ENCODE measurements around the gene EAPP.

- TF ChIP-seq POLR2AphosphoS5 (IDR thresholded peaks at IDR 0.05; ENCODE audit: low read depth, low read length): no peak
- no peak for TF ChIP-seq POLR2A (IDR thresholded peaks at IDR 0.05; ENCODE audit: low read depth, low read length)
- no peak for TF ChIP-seq TAF1 (IDR thresholded peaks at IDR 0.05; ENCODE audit: borderline replicate concordance, low read depth, low read length)
Observed at GRCh38 chr14:34498684-34499412, 40.7 kb downstream of the EAPP start.

Measured in GM12892 (cell line).